ENCODE results near the gene FOLR1.
"Not testable (repeated sequence)": the region's sequence is repeated elsewhere in the genome, so short reads cannot be mapped to it uniquely, and the experiment has no call there.

The FOLR1 gene

DNA sequence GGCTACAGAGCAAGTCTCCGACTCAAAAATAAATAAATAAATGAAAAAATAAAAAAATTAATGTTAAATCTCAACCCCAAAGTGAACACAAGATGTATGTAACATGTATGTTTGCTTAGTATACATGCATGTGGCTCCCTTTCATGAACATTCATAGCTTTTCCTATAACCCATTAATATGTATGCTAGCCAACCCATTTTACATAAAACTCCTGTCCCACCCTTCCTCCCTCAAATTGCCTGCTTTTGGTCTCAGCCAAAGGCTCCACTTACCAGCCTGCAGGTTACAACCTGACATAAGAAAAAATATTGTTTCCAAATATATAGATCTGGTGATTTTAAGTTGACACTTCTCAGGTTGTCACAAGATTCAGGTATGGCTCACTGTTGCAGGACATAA lies 3.7 kb upstream of the FOLR1 start:
- DNase-seq: no peak

DNA sequence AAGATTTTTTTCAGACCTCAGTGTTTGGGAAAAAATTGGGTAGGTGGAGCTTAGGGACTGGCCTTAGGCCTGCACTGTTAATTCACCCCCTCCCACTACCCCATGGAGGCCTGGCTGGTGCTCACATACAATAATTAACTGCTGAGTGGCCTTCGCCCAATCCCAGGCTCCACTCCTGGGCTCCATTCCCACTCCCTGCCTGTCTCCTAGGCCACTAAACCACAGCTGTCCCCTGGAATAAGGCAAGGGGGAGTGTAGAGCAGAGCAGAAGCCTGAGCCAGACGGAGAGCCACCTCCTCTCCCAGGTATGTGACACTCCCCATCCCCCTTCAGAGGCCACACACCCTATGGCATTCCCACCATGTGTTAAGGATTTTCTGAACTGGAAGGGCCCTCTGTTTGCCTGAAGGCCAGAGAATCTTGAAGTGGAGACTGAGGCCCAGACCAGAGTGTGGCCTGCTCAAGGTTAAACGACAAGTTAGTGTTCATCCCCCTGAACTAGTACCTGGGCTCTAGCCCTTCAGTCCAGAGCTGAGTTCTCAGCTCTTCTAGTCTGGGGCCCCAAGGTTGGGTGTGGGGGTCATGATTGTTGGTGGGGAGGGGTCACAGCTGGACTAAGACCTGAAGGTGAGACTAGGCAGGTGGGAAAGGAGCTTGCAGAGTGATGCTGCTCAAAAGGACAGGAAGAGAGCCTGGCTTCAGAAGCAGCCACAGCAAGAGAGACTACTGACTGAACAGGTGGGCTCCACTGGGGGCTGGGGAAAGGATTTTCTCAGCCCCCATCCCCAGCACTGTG lies 2.3 kb upstream of the FOLR1 start:
- peak; percentile 66 for DNase-seq

DNA sequence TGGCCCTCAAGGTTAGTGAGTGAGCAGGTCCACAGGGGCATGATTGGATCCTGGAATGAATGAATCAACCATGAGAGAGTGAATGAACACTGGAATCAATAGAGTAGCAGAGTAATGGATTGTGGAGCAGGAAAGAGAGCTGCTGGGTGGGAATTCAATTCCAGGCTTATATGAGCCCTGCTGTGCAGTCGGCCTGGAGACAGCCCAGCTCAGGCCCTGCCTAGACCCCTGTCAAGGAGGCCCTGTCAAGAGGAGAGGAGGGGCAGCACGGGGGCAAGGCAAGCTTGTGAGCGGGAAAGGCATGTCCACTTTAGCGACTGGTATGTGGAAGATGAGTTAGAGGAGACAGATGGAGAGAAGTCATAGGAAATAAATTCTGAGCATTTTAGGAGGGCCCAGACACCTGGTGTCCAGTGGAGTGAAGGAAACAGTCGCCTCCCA lies 1.3 kb upstream of the FOLR1 start:
- DNase-seq: no peak

DNA sequence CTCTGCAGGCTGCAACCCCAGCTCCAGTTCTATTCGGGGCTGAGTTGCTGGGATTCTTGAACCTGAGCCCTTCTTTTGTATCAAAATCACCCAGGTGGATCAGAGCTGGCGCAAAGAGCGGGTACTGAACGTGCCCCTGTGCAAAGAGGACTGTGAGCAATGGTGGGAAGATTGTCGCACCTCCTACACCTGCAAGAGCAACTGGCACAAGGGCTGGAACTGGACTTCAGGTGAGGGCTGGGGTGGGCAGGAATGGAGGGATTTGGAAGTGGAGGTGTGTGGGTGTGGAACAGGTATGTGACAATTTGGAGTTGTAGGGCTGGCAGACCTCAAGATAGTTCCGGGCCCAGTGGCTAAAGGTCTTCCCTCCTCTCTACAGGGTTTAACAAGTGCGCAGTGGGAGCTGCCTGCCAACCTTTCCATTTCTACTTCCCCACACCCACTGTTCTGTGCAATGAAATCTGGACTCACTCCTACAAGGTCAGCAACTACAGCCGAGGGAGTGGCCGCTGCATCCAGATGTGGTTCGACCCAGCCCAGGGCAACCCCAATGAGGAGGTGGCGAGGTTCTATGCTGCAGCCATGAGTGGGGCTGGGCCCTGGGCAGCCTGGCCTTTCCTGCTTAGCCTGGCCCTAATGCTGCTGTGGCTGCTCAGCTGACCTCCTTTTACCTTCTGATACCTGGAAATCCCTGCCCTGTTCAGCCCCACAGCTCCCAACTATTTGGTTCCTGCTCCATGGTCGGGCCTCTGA lies 3.8 kb downstream of the FOLR1 start:
- no peak for DNase-seq

DNA sequence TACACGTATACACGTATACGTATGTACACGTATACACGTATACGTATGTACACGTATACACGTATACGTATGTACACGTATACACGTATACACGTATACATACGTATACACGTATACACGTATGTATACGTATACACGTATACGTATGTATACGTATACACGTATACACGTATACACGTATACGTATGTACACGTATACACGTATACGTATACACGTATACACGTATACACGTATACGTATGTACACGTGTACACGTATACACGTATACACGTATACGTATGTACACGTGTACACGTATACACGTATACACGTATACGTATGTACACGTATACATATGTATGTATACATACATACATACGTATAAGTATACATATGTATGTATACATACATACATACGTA lies 9.5 kb downstream of the FOLR1 start:
- DNase-seq: not testable (repeated sequence)

DNA sequence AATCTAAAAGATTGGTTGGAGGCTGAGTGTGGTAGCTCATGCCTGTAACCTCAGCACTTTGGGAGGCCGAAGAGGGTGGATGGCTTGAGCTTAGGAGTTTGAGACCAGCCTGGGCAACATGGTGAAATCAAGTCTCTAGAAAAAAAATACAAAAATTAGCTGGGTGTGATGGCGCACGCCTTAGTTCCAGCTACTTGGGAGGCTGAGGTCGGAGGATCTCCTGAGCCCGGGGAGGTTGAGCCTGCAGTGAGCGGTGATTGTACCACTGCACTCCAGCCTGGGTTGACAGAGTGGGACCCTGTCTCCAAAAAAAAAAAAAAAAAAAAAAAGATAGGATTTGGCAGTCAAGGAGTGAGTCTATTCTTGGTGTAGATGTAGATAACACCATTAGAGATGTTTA lies 10.6 kb downstream of the FOLR1 start:
- no peak for DNase-seq

DNA sequence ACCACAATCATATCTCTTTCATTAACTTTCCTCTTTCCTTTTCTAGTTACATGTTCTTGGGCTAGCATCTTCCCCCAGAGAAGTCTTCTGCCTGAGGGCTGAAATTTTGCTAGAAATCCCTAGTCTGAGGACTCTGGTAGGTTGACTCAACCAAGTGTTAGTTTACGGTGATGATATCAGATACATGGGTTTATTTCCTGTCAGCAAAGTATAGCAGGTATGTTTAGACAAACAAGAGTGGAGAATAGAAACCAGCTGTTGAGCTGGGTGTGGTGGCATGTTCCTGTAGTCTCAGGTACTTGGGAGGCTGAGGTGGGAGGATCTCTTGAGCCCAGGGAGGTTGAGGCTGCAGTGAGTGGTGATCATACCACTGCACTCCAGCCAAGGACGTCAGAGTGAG lies 11.2 kb downstream of the FOLR1 start:
- no peak for DNase-seq

DNA sequence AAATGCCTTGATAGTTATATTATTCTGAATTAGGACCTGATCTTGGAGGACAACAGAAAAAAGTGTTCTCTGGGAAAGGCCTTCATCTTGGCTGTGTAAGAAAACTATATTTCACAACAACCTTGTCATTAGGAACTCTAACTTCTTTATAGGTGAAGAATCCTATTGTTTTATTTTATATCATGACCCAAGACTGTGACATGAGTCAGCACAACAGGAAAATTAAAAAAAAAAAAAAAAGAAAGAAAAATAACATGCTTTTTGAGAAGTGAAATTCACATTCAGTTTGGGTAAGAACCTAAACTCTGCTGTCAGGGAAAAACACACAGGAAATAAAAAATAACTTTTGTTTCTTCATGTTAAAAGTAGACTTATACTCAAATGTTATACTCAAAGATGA lies 12.9 kb downstream of the FOLR1 start:
- no peak for DNase-seq

DNA sequence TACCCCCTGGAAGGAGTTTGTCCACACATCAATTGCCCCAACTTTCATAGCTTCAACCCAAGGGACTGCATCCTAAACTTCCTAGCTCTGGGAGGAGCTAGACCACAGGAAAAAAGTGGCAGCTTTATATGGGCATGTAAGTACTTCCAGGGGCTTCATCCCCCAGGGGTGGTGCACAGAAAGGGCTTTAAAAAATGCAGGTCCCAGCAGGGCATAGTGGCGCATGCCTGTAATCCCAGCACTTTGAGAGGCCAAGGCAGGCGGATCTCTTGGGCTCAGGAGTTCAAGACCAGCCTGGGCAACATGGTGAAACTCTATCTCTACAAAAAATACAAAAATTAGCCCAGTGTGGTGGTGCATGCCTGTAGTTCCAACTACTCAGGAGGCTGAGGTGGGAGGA lies 14.9 kb downstream of the FOLR1 start:
- DNase-seq: not testable (repeated sequence)

DNA sequence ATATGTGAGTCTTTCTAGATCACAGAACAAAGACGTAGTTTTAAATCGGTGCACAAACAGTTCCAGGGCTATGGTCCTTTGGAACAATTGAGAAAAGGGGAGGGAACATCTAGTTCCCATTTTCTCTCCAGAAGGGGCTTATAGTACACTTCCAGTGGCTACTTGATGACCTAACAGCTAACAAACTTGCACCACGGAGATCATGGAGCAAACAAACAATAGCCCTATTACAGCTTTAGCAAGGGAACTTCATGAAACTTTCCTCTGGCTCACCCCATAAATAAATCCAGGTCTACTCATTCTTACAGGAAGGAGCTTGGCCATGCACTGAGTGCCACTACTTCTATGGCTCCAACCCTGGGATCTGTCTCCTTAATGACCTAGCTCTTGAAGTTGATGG lies 16.3 kb downstream of the FOLR1 start:
- no peak for DNase-seq

DNA sequence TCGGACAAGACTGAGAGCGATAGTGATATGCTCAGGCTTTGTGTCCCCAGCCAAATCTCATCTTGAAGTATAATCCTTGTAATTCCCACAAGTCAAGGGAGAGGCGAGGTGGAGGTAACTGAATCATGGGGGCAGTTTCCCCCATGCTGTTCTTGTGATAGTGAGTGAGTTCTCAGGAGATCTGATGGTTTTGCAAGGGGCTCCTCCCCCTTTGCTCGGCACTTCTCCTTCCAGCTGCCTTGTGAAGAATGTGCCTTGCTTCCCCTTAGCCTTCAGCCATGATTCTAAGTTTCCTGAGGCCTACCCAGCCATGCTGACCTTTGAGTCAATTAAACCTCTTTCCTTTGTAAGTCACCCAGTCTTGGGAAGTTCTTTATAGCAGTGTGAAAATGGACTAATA lies 17.2 kb downstream of the FOLR1 start:
- no peak for DNase-seq

DNA sequence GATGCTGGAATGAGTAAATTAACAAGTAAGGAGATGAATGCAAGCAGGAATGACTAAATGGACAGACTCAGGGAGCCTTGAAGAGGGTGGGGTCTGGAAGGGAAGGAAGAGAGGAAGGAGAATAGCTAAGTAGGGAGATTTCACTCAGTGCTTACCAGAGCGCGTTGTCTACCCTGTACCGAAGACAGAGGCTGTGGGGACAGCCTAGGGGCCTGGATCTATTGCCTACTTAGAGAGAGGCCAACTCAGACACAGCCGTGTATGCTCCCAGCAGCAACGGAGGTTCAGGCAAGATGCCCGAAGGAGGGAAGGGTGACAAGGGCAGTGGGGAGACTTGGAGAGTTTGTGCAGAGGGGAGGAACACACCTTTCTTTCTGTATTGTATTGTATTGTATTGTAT lies 24.7 kb downstream of the FOLR1 start, which contains the start of gene FOLR2:
Gene FOLR2 (plus strand): TSS at position 157 of the 400 bp plus-strand sequence. CDS start 1,791 bp downstream, outside the sequence.
- no peak for DNase-seq

DNA sequence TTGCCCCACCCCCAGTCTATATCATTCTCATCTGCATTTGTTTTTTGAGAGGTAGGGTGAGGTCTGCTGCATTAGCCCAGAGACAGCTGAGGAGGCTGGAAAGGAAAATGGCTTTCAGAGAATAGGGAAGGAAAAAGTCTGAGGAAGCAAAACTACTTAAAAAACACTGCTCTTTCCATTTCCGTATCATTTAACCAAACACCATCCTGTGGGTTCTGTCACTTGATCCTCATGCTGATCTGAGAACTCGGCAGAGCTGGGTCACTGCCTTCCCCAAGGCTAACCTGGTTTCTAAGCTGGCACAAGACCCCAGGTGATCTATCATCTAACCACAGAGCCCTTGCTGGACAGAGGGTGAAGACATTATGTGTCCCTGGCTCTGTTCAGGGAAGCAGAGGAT lies 25.9 kb downstream of the FOLR1 start:
- no peak for DNase-seq

DNA sequence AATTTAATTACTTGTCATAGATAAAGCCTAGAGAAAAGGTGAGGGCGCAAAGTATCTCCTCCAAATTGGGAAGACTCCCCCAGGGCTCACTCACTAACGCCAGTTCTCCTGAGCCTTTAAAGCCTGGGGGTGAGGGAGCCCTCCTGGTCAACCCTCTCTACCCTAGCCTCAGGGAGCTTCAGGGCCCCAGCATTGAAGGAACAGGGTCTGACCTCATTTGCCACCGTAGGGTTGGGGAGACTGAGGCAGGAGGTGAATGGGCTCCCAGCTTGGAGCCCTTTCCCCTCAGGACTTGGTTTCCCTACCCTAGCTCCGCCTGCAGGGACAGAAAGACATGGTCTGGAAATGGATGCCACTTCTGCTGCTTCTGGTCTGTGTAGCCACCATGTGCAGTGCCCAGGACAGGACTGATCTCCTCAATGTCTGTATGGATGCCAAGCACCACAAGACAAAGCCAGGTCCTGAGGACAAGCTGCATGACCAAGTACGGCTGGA lies 26.4 kb downstream of the FOLR1 start:
- no peak for DNase-seq

DNA sequence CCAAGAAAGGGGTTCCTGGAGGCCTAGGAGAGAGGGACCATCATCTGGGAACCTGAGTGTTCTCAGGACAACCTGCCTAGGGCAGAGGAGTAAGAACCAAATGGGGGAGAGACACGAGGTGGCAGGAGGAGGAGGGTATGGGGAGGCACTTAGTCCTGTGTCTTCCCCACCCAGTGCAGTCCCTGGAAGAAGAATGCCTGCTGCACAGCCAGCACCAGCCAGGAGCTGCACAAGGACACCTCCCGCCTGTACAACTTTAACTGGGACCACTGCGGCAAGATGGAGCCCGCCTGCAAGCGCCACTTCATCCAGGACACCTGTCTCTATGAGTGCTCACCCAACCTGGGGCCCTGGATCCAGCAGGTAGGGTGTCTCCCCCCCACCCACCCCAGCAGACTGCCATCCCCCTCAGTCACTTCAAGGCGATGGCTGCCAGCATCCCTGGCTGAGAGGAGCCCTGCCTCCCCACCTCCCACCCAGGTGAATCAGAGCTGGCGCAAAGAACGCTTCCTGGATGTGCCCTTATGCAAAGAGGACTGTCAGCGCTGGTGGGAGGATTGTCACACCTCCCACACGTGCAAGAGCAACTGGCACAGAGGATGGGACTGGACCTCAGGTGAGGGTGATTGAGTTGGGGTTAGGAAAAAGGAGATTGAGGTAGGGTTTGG lies 28.9 kb downstream of the FOLR1 start:
- no peak for DNase-seq

DNA sequence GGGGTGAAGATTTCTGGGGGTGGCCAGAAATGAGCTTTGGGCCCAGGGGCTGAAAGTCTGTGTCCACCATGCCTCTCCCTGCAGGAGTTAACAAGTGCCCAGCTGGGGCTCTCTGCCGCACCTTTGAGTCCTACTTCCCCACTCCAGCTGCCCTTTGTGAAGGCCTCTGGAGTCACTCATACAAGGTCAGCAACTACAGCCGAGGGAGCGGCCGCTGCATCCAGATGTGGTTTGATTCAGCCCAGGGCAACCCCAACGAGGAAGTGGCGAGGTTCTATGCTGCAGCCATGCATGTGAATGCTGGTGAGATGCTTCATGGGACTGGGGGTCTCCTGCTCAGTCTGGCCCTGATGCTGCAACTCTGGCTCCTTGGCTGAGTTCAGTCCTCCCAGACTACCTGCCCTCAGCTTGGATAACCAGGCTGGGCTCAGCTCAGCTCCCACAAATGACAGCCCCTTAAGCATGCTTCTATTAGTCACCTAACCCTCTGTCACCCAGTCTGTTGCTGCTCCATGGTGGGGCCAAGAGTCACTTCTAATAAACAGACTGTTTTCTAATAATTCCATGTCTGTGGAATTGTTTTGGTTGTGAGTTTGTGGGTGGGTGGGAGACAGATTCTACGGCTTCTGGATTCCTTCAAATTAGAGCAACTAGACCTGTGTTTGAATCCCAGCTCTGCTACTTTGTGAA lies 29.6 kb downstream of the FOLR1 start:
- no peak for DNase-seq

DNA sequence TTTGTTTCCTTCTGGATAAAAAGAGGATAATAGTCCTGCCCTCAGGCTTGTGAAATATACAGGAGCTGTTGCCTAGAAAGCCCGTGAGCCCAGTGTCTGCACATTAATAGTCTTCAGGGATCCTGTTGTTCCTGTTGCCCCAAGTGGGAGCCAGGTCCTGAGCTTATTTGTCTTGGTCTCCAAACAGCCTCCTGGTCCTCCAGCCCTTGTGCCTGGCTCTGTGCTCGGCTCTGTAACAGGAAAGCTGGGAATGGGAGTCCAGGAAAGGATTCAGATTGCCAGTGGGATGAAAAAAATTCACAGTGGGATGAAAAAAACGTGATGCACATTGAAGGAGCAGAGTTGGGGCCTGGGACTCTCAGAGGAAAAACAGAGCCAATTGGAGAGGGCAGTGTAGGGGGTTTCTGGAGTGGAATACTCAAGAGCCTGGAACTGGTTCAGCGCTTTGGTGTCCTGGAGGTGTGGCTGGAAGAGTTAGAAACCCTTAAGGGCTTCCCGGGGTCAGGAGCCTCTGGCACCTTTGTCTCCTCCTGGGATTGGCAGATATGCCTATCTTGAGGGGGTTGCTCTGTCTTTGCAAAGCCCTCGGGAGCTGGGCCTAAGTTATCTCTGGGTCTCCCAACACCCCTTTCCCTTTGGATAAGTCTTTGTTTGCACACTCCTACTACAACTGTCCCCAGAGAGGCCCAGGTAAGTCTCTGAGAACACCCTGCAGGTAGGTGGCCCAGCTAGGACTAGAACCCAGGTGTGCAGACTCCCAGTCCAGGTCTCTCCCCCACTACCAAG lies 30.4 kb downstream of the FOLR1 start:
- no peak for DNase-seq

DNA sequence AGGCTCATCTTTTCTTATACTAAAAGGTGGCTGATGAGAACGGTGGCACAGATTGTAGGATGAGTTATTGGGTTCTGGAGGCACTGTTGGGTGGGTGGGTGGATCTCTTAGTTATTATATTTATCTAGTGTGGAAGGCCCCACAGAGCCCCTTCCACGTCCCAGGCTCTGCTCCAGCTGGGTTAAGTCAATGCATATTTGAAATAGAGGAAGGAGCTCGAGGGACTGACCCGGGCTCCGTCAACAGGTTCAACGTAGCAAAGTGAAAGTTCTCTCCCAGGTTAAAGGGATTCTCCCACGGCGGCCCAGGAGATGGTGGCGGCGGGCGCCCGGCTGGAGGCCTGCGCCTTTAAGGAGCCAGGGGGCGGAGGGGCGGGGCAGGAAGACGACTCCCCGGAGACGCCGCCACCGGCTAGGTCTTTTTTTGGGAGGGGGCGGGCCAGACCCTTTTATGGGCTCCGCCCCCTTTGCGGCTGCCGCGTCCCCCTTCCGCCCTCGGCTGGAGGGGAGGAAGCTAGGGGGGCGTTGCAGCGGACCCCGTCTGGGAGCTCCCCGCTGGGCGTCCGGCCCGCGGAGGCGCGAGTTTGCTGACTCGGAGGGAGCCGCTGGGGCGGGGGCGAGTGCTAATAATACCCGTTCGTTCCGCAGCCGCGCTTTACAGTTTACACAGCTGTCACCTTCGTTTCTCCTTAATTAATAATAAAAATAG lies 31.1 kb downstream of the FOLR1 start:
- DNase-seq: peak; percentile 96

DNA sequence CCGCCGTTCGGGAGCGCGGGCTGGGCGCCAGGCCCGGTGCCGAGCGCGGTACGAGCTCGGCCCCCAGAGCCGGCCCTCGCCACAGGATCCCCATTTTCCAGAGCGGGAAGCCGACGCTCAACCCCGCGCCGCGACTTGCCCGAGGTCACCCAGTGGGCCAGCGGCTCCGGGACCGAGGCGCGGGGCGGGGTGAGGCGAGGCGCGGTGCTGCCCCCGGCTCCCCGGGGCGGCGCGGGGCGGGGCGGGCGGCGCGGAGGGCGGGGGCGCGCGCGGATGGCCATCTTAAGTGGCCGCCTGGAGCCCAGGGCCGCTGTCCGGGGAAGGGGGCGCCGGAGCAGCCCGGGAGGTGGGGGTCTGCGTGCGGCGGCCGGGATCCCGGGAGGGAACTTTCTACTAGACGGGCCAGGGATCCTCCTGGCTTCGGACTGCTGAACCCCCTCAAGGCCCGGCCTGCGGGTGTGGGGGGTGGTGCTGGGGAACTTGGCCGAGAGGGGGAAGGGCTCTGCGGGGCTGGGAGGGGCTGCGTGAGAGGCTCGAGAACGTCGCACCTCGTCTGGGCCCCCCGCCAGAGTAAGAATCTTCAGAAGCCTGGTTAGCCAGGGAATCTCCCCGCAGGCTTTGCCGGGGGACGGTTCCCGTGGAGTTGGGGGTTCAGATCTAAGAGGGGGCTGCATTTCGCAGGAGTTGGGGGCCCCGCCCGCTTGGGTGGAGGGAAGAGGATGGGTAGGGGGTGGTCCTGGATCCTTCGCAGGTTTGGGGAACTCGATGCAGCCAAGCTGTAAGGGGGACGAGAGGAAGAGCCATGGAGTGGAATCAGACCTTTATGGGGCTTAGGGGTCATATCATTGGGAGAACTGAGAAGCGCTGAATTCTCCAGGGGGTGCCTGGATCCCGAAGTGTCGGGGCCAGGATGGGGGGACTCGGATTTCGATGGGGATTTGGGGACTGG lies 31.9 kb downstream of the FOLR1 start:
- DNase-seq: peak; percentile 90

All from left hindlimb (tissue), 1 donor.